Chondrocyte (in vitro differentiated cells): Measurements from ENCODE around the gene ATP5PF. TPM values are rescaled to one million over a fixed set of nuclear protein-coding genes. Genes with fewer than 3 reads are reported as not detected.
A peak's percentile ranks its signal among the peaks of the same experiment; 100 is the strongest.
"Not testable (repeated sequence)": the region's sequence is repeated elsewhere in the genome, so short reads cannot be mapped to it uniquely, and the experiment has no call there.

Source experiments
- DNase-seq: peaks from one replicate; pipeline ENCODE4 v3.0.0; 2021; ENCODE audit warnings: mixed read lengths, low spot score
- H3K27ac Mint-ChIP-seq: one replicate; pipeline ENCODE4 v1.8.0; 2021; ENCODE audit warnings: mild to moderate bottlenecking, moderate library complexity, mixed read lengths; ENCODE audit not compliant: unreplicated experiment
- H3K27me3 Mint-ChIP-seq: 2 replicates; pipeline ENCODE4 v1.8.0; 2021; ENCODE audit warnings: low read depth, mixed read lengths
- H3K36me3 Mint-ChIP-seq: 2 replicates; pipeline ENCODE4 v1.8.0; 2021; ENCODE audit warnings: low read depth, mixed read lengths
- H3K4me1 Mint-ChIP-seq: 2 replicates; pipeline ENCODE4 v1.8.0; 2021; ENCODE audit warnings: low read depth, mild to moderate bottlenecking, mixed read lengths
- H3K4me3 Mint-ChIP-seq: one replicate; pipeline ENCODE4 v1.8.0; 2021; ENCODE audit warnings: mild to moderate bottlenecking, moderate library complexity, mixed read lengths; ENCODE audit not compliant: unreplicated experiment
- H3K9me3 Mint-ChIP-seq: 2 replicates; pipeline ENCODE4 v1.8.0; 2021; ENCODE audit warnings: low read depth, mixed read lengths
- total RNA-seq: library from RNA; stranded (reverse); gene quantifications from 3 replicates; pipeline ENCODE4 v1.2.1, GENCODE V29; 2021
- TF ChIP-seq, protein P1 (sequence below): fragments of 200-600 bp; sonication (generic); IDR thresholded peaks from 2 replicates; pipeline ENCODE4 v1.5.0; 2021; ENCODE audit warnings: antibody characterized with exemption, mild to moderate bottlenecking, moderate library complexity

ATP5PF gene
- total RNA-seq, 1 donor from 2014 or later, result 102 TPM

DNA sequence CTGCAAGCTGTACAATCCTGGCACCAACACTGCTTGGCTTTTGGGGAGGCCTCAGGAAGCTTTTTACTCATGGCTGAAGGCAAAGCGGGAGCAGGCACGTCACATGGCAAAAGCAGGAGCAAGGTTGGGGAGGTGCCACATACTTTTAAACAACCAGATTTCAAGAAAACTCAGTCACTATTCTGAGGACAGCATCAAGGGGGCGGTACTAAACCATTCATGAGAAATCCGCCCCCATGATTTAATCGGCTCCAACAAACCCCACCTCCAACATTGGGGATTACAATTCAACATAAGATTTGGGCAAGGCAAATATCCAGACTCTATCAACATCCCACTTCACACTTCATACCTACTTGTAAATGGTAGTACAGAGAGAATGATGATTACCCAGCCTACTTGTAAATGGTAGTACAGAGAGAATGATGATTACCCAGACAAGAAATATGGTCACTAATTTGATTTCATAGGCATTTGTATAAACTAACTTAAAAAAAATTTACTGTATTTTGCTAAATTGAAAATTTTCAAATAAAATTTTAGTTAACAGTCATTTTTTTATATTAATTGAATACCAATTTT, 24.9 kb downstream of the ATP5PF start:
- no peaks in the 10 kb centered on the region for H3K9me3 Mint-ChIP-seq
- H3K4me1 Mint-ChIP-seq, result no peaks in the 10 kb centered on the region
- TF ChIP-seq, protein P1, sequence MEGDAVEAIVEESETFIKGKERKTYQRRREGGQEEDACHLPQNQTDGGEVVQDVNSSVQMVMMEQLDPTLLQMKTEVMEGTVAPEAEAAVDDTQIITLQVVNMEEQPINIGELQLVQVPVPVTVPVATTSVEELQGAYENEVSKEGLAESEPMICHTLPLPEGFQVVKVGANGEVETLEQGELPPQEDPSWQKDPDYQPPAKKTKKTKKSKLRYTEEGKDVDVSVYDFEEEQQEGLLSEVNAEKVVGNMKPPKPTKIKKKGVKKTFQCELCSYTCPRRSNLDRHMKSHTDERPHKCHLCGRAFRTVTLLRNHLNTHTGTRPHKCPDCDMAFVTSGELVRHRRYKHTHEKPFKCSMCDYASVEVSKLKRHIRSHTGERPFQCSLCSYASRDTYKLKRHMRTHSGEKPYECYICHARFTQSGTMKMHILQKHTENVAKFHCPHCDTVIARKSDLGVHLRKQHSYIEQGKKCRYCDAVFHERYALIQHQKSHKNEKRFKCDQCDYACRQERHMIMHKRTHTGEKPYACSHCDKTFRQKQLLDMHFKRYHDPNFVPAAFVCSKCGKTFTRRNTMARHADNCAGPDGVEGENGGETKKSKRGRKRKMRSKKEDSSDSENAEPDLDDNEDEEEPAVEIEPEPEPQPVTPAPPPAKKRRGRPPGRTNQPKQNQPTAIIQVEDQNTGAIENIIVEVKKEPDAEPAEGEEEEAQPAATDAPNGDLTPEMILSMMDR, result no peak
- H3K27me3 Mint-ChIP-seq, result no peaks in the 10 kb centered on the region
- no peak for DNase-seq
- no peak overlapping the region for H3K4me3 Mint-ChIP-seq
- peaks cover 2% of the 10 kb centered on the region for H3K36me3 Mint-ChIP-seq
- H3K27ac Mint-ChIP-seq, result no peak overlapping the region

DNA sequence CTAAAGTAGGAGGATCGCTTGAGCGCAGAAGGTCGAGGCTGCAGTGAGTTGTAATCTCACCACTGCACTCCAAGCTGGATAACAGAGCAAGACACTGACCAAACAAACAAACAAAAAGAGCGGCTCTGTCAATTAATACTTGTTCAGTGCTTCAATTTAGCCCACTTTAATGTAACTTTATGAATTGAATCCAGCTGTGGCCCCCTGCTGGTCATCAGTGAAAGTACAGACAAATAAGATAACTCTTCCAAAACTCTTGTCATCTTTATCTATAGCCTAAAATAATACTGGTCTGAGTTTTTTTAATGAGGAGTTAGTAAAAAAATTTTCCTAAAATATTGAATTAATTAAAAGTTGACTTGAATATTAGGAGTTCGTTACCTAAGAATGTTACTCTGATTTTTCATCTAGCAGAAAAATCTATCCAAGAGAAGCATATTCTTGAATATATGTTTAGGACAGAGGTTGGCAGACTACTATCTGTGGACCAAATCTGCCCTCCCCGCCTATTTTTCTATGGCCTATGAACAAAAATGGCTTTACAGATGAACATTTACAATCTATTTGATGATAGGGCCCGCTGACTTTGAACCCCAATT, 26.1 kb downstream of the ATP5PF start:
- H3K9me3 Mint-ChIP-seq, result no peaks in the 10 kb centered on the region
- TF ChIP-seq, protein P1, result peak; percentile 95
- no peak for DNase-seq
- H3K27ac Mint-ChIP-seq, result no peak overlapping the region
- no peak overlapping the region for H3K4me3 Mint-ChIP-seq
- no peaks in the 10 kb centered on the region for H3K27me3 Mint-ChIP-seq
- H3K4me1 Mint-ChIP-seq, result no peaks in the 10 kb centered on the region
- H3K36me3 Mint-ChIP-seq, result peaks cover 2% of the 10 kb centered on the region

DNA sequence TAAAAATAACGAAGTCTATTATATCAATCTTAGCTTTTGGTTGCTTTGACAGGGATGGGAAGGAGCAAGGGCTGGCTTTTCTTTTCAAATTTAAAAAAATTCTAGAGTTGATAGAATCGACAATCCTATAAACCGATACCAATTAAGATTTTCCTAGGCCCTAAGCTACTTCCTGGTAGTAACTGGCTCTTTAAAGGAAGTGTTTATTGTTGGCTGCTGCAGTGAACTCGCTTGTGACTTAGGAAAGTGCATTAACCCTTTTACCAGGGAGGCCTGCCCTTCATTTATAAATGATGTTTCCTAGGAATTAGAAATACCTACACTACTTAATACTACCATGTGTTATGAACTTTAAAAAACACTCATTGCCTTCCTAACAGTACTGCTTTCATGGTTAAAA, 33.2 kb downstream of the ATP5PF start:
- no peak overlapping the region for H3K4me3 Mint-ChIP-seq
- no peak for DNase-seq
- H3K9me3 Mint-ChIP-seq, result no peaks in the 10 kb centered on the region
- H3K4me1 Mint-ChIP-seq, result peaks cover 7% of the 10 kb centered on the region
- no peak overlapping the region for H3K27ac Mint-ChIP-seq
- TF ChIP-seq, protein P1, result no peak
- no peaks in the 10 kb centered on the region for H3K27me3 Mint-ChIP-seq
- no peaks in the 10 kb centered on the region for H3K36me3 Mint-ChIP-seq

DNA sequence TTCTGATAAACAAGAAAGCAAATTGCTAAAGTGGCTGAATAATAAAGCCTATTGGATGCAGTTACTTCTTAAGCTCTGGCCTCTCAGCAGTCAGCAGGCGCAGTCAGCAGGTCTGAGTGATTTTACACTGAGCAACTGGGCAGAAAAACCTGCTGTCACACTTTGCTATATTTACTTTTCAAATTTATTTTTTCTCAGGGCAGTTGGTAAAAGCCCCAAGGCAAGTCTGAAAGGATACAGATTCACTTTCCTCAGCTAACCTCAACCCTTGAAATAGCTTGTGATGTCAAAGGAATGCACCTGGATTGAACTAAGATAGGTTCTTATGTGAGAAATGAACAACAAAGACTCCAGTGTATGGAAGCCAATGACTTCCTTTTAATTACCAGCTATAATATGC, 34.0 kb downstream of the ATP5PF start:
- no peaks in the 10 kb centered on the region for H3K27me3 Mint-ChIP-seq
- H3K4me1 Mint-ChIP-seq, result peaks cover 7% of the 10 kb centered on the region
- H3K9me3 Mint-ChIP-seq, result no peaks in the 10 kb centered on the region
- H3K4me3 Mint-ChIP-seq, result no peak overlapping the region
- DNase-seq, result no peak
- no peak overlapping the region for H3K27ac Mint-ChIP-seq
- TF ChIP-seq, protein P1, result no peak
- H3K36me3 Mint-ChIP-seq, result no peaks in the 10 kb centered on the region

DNA sequence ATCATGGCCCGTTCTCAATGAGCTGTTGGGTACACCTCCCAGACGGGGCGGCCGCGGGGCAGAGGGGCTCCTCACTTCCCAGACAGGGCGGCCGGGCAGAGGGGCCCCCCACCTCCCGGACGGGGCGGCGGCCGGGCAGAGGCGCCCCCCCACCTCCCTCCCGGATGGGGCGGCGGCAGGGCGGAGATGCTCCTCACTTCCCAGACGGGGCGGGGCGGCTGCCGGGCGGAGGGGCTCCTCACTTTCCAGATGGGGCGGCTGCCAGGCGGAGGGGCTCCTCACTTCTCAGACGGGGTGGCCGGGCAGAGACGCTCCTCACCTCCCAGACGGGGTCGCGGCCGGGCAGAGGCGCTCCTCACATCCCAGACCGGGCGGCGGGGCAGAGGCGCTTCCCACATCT, 39.2 kb downstream of the ATP5PF start:
- H3K36me3 Mint-ChIP-seq, H3K27me3 Mint-ChIP-seq, H3K4me1 Mint-ChIP-seq, H3K9me3 Mint-ChIP-seq, H3K4me3 Mint-ChIP-seq, H3K27ac Mint-ChIP-seq: not testable (repeated sequence)
- peak; percentile 86 for DNase-seq

DNA sequence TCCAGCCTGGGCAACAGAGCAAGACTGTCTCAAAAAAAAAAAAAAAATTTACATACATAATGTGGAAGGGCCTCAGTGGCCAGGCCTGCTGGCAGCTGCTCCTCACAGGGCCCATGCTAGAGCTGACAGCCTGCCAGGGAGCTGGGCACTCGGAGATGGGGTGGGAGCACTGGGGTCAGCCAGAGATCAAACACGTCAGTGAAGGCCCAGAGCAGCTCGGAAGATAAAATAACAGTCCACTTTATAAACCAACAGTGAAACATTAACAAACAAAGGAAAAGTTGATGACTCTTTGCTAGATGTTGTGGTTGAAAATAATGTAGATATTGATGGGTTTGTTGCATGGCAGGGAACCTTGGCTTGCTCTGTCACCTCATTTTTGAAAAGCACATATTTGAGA, 42.7 kb downstream of the ATP5PF start:
- no peaks in the 10 kb centered on the region for H3K36me3 Mint-ChIP-seq
- DNase-seq, result peak; percentile 50
- TF ChIP-seq, protein P1, result no peak
- no peaks in the 10 kb centered on the region for H3K9me3 Mint-ChIP-seq
- H3K4me3 Mint-ChIP-seq, result no peak overlapping the region
- H3K27me3 Mint-ChIP-seq, result no peaks in the 10 kb centered on the region
- peaks cover 27% of the 10 kb centered on the region for H3K4me1 Mint-ChIP-seq
- H3K27ac Mint-ChIP-seq, result no peak overlapping the region
